Measurements from ENCODE around the gene VOPP1. TPM values are rescaled to one million over a fixed set of nuclear protein-coding genes. Genes with fewer than 3 reads are reported as not detected.

Gene VOPP1
- total RNA-seq, 5 donors from 2014 or later (not counting 1 experiment from before 2014, with no cell fraction given), result 84.0 to 106 (median 94.8) TPM

DNA sequence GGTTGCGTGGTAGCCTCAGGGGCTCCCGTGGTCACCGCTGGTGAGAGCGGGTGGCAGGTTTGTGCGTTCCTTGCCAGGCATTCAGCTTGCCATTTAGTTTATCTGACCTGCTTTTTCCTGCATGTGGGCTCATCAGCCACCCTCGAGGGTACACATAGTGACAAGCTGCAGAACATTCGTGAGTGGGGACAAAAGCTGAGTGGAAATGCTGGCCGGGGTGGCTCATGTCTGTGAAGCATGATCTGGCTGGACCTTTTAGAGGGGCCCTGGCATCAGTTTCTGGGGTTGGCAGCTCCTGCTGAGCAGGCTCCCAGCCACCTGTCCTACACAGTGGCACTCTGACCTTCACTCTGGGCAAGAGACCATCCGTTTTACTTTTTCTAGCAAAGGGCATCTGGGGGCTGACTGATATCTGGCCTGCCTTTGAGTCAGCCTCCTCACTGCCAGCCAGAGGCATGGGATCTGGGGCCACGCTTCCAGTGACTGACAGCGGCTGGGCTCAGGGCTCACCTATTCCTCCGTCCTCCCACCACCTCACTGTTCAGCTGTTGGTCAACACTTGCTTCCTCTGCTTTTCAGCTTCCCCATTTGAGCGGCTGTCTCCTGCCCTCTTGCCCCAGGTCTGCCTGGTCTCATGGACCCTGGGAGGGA, 132.1 kb downstream of the VOPP1 start:
- peaks cover 50 to 54% (median 51%) of the 10 kb centered on the region in 3 donors for H3K4me1 Mint-ChIP-seq
- no peaks in the 10 kb centered on the region for H3K27me3 ChIP-seq (replicated peaks in 1 of 2; ENCODE audit: control insufficient read depth in 2 of 2, extremely low read depth in 1 of 2, insufficient read depth in 2 of 2, low read length in 1 of 2)
- H3K27me3 Mint-ChIP-seq, result no peaks in the 10 kb centered on the region
- POLR2A ChIA-PET, result no interaction called here
- CTCF ChIA-PET, result interaction anchor here in 1 of 2 donors (0.5 to 0.6 kb wide), 2 partner anchors 158 to 160 kb away, joined by 3 to 9 read pairs; no protein-coding TSS in a partner anchor
- H3K27ac ChIP-seq (ENCODE audit: low read length), result no peak overlapping the region
- 67% methylated on average over 12 of the region's 13 CpGs for WGBS (ENCODE audit: insufficient coverage)
- H3K4me3 Mint-ChIP-seq, result no peak overlapping the region
- no peaks in the 10 kb centered on the region for H3K36me3 Mint-ChIP-seq
- DNase-seq (no peak), ATAC-seq (replicated peaks in 1 of 4) (no peak)
- no peaks in the 10 kb centered on the region for H3K36me3 ChIP-seq (ENCODE audit: control insufficient read depth in 2 of 2, extremely low read depth in 1 of 2, insufficient read depth in 1 of 2, low read length in 1 of 2)
- H3K9me3 Mint-ChIP-seq, result peaks cover 0 to 3% (median 0%) of the 10 kb centered on the region in 3 donors
- peaks cover 2 to 30% of the 10 kb centered on the region in 2 experiments for H3K4me1 ChIP-seq (ENCODE audit: control insufficient read depth in 1 of 2, extremely low read depth in 1 of 2, insufficient read depth in 2 of 2, low read length in 2 of 2)
- no peak overlapping the region for H3K4me3 ChIP-seq (ENCODE audit: control insufficient read depth in 1 of 2, extremely low read depth in 1 of 2, low read length in 1 of 2)
- no peaks in the 10 kb centered on the region for H3K9me3 ChIP-seq
- H3K27ac Mint-ChIP-seq, result peak overlapping the region; percentile 34 to 52

GRCh38 chr7:55439627-55440026, 132.7 kb downstream of the VOPP1 start:
- Histone ChIP-seq H3K27me3 (replicated peaks in 1 of 2; ENCODE audit: control insufficient read depth in 2 of 2, extremely low read depth in 1 of 2, insufficient read depth in 2 of 2, low read length in 1 of 2) (no peaks in the 10 kb centered on the region), H3K4me1 (ENCODE audit: control insufficient read depth in 1 of 2, extremely low read depth in 1 of 2, insufficient read depth in 2 of 2, low read length in 2 of 2) (peaks cover 2 to 30% of the 10 kb centered on the region in 2 experiments), H3K27ac (ENCODE audit: low read length) (no peak overlapping the region), H3K4me3 (ENCODE audit: control insufficient read depth in 1 of 2, extremely low read depth in 1 of 2, low read length in 1 of 2) (no peak overlapping the region), H3K9me3 (no peaks in the 10 kb centered on the region), H3K36me3 (ENCODE audit: control insufficient read depth in 2 of 2, extremely low read depth in 1 of 2, insufficient read depth in 1 of 2, low read length in 1 of 2) (no peaks in the 10 kb centered on the region)
- Mint-ChIP-seq H3K27me3 (no peaks in the 10 kb centered on the region), H3K27ac (peak overlapping the region; percentile 52 to 76), H3K4me1 (peaks cover 44 to 53% (median 50%) of the 10 kb centered on the region in 3 donors), H3K9me3 (no peaks in the 10 kb centered on the region), H3K36me3 (no peaks in the 10 kb centered on the region), H3K4me3 (no peak overlapping the region)
- CTCF ChIA-PET, result no interaction called here
- ATAC-seq (replicated peaks in 1 of 4) (peak in 2 of 4 experiments; percentile 21 to 50), DNase-seq (no peak)
- 69% methylated on average over 10 of the region's 10 CpGs for WGBS (ENCODE audit: insufficient coverage)
- POLR2A ChIA-PET, result no interaction called here

DNA sequence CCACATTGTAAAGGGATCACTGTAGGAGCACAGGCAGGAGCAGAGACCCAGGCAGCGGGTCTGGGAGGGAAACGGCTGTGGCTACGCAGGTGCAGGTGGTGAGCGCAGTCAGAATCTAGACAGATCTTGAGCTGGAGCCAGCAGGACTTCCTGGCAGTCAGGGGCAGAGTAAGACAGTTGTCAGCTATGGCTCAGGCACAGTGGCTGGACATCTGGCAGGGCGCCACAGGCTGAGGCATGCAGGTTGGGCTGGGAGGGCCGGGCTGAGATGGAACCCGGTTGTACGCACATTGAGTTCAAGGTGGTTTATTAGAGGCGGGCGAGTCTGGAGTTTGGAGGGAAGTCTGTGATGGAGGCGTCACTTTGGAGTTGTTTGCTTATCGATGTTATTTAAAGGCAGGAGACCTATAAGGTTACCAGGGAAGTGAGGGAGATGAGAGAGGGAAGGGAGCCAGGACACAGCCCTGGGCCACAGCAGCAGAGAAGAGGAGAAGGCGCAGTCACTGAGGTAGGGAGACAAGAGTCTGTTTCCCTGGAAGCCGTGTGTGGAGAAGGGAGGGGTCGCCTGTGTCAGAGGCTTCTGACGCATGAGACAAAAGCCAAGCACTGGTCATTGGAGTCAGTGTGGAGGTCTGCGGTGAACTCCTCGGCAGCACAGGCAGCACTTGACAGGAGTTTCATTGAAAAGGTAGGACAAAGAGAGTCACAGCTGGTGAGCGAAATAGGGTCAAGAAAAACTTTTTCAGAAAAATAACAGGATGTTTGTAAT, 133.4 kb downstream of the VOPP1 start:
- no peaks in the 10 kb centered on the region for H3K9me3 ChIP-seq
- Mint-ChIP-seq H3K36me3 (no peaks in the 10 kb centered on the region), H3K27ac (peak overlapping the region; percentile 52 to 76), H3K9me3 (no peaks in the 10 kb centered on the region), H3K27me3 (no peaks in the 10 kb centered on the region), H3K4me3 (peak overlapping the region in 1 of 3 donors; percentile 0), H3K4me1 (peaks cover 44 to 50% (median 49%) of the 10 kb centered on the region in 3 donors)
- DNase-seq (peak in 2 of 35 experiments; percentile 16 to 21), ATAC-seq (replicated peaks in 1 of 4) (peak; percentile 52 to 56 (median 54))
- H3K4me1 ChIP-seq (ENCODE audit: control insufficient read depth in 1 of 2, extremely low read depth in 1 of 2, insufficient read depth in 2 of 2, low read length in 2 of 2), result peaks cover 2 to 30% of the 10 kb centered on the region in 2 experiments
- WGBS (ENCODE audit: insufficient coverage), result 72% methylated on average over 19 of the region's 19 CpGs
- H3K36me3 ChIP-seq (ENCODE audit: control insufficient read depth in 2 of 2, extremely low read depth in 1 of 2, insufficient read depth in 1 of 2, low read length in 1 of 2), result no peaks in the 10 kb centered on the region
- CTCF ChIA-PET, result no interaction called here
- POLR2A ChIA-PET, result no interaction called here
- no peaks in the 10 kb centered on the region for H3K27me3 ChIP-seq (replicated peaks in 1 of 2; ENCODE audit: control insufficient read depth in 2 of 2, extremely low read depth in 1 of 2, insufficient read depth in 2 of 2, low read length in 1 of 2)
- H3K27ac ChIP-seq (ENCODE audit: low read length), result no peak overlapping the region
- H3K4me3 ChIP-seq (ENCODE audit: control insufficient read depth in 1 of 2, extremely low read depth in 1 of 2, low read length in 1 of 2), result no peak overlapping the region

GRCh38 chr7:55438085-55438756, 134.1 kb downstream of the VOPP1 start:
- Mint-ChIP-seq H3K4me1 (peaks cover 47 to 55% (median 54%) of the 10 kb centered on the region in 3 donors), H3K4me3 (peak overlapping the region in 1 of 3 donors; percentile 0), H3K27me3 (no peaks in the 10 kb centered on the region), H3K36me3 (no peaks in the 10 kb centered on the region), H3K9me3 (no peaks in the 10 kb centered on the region), H3K27ac (peak overlapping the region; percentile 52 to 76)
- ChIA-PET CTCF (no interaction called here), POLR2A (no interaction called here)
- H3K4me1 ChIP-seq (ENCODE audit: control insufficient read depth in 1 of 2, extremely low read depth in 1 of 2, insufficient read depth in 2 of 2, low read length in 2 of 2), result peaks cover 2 to 31% of the 10 kb centered on the region in 2 experiments
- H3K9me3 ChIP-seq, result no peaks in the 10 kb centered on the region
- H3K27me3 ChIP-seq (replicated peaks in 1 of 2; ENCODE audit: control insufficient read depth in 2 of 2, extremely low read depth in 1 of 2, insufficient read depth in 2 of 2, low read length in 1 of 2), result no peaks in the 10 kb centered on the region
- H3K36me3 ChIP-seq (ENCODE audit: control insufficient read depth in 2 of 2, extremely low read depth in 1 of 2, insufficient read depth in 1 of 2, low read length in 1 of 2), result no peaks in the 10 kb centered on the region
- H3K4me3 ChIP-seq (ENCODE audit: control insufficient read depth in 1 of 2, extremely low read depth in 1 of 2, low read length in 1 of 2), result no peak overlapping the region
- 97% methylated on average over 10 of the region's 13 CpGs for WGBS (ENCODE audit: insufficient coverage)
- H3K27ac ChIP-seq (ENCODE audit: low read length), result no peak overlapping the region
- DNase-seq, result no peak
- no peak for ATAC-seq (replicated peaks in 1 of 4)

DNA sequence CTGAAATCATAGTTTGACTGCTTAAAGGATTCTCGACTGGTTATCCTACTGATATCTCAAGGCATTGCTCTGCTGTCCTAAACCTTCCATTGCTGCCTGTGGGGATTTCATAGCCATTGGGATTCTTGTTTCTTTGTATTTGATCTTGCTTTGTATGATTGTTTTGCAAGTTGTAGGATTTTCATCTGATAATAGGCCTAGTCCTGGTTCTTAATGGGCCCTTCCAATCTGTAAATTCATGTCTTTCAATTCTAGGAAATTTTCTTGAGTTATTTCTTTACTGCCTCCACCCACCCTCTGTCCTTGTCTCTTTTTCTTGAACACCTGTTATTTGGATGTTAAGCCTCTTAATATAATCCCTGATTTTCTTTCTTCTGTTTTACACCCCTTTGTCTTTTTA, 134.9 kb downstream of the VOPP1 start:
- H3K36me3 Mint-ChIP-seq, result no peaks in the 10 kb centered on the region
- peak overlapping the region; percentile 43 to 72 for H3K27ac Mint-ChIP-seq
- no peaks in the 10 kb centered on the region for H3K27me3 ChIP-seq (replicated peaks in 1 of 2; ENCODE audit: control insufficient read depth in 2 of 2, extremely low read depth in 1 of 2, insufficient read depth in 2 of 2, low read length in 1 of 2)
- H3K27ac ChIP-seq (ENCODE audit: low read length), result no peak overlapping the region
- DNase-seq, result no peak
- CTCF ChIA-PET, result no interaction called here
- H3K4me3 ChIP-seq (ENCODE audit: control insufficient read depth in 1 of 2, extremely low read depth in 1 of 2, low read length in 1 of 2), result no peak overlapping the region
- no peak overlapping the region for H3K4me3 Mint-ChIP-seq
- no peaks in the 10 kb centered on the region for H3K9me3 ChIP-seq
- no peaks in the 10 kb centered on the region for H3K36me3 ChIP-seq (ENCODE audit: control insufficient read depth in 2 of 2, extremely low read depth in 1 of 2, insufficient read depth in 1 of 2, low read length in 1 of 2)
- no peaks in the 10 kb centered on the region for H3K27me3 Mint-ChIP-seq
- ATAC-seq (replicated peaks in 1 of 4), result no peak
- POLR2A ChIA-PET, result no interaction called here
- peaks cover 2 to 37% of the 10 kb centered on the region in 2 experiments for H3K4me1 ChIP-seq (ENCODE audit: control insufficient read depth in 1 of 2, extremely low read depth in 1 of 2, insufficient read depth in 2 of 2, low read length in 2 of 2)
- no peaks in the 10 kb centered on the region for H3K9me3 Mint-ChIP-seq
- peaks cover 49 to 61% (median 60%) of the 10 kb centered on the region in 3 donors for H3K4me1 Mint-ChIP-seq
- WGBS (ENCODE audit: insufficient coverage), result 83% methylated on average over 1 of the region's 1 CpG

DNA sequence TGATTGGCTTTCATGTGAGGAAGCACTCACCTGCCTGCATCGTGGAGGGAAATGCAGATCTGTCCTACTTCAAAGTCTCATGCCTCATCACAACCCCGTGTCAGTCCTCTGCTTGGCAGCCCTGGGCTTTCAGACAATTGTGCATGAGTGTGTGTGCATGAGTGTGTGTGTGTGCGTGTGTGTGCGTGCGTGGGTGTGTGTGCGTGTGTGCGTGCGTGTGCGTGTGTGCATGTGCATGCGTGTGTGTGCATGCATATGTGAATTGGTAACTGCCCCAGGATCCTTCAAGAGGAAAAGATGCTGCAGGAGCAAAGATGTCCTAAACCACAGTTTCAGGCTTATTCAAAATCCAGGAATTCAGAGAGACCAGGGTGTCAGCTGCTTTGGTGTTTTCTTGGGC, 135.8 kb downstream of the VOPP1 start:
- no peak for ATAC-seq (replicated peaks in 1 of 4)
- H3K9me3 Mint-ChIP-seq, result no peaks in the 10 kb centered on the region
- no peak for DNase-seq

More for the DNA sequence above, 135.8 kb downstream of the VOPP1 start:
- Histone ChIP-seq H3K27me3 (replicated peaks in 1 of 2; ENCODE audit: control insufficient read depth in 2 of 2, extremely low read depth in 1 of 2, insufficient read depth in 2 of 2, low read length in 1 of 2) (no peaks in the 10 kb centered on the region), H3K4me1 (ENCODE audit: control insufficient read depth in 1 of 2, extremely low read depth in 1 of 2, insufficient read depth in 2 of 2, low read length in 2 of 2) (peaks cover 2 to 37% of the 10 kb centered on the region in 2 experiments), H3K36me3 (ENCODE audit: control insufficient read depth in 2 of 2, extremely low read depth in 1 of 2, insufficient read depth in 1 of 2, low read length in 1 of 2) (no peaks in the 10 kb centered on the region), H3K27ac (ENCODE audit: low read length) (no peak overlapping the region), H3K9me3 (no peaks in the 10 kb centered on the region), H3K4me3 (ENCODE audit: control insufficient read depth in 1 of 2, extremely low read depth in 1 of 2, low read length in 1 of 2) (no peak overlapping the region)
- ChIA-PET CTCF (no interaction called here), POLR2A (no interaction called here)
- no peak overlapping the region for H3K4me3 Mint-ChIP-seq
- peak overlapping the region; percentile 9 to 48 for H3K27ac Mint-ChIP-seq
- no peaks in the 10 kb centered on the region for H3K27me3 Mint-ChIP-seq
- peaks cover 43 to 61% (median 59%) of the 10 kb centered on the region in 3 donors for H3K4me1 Mint-ChIP-seq
- WGBS (ENCODE audit: insufficient coverage), result 77% methylated on average over 8 of the region's 10 CpGs
- H3K36me3 Mint-ChIP-seq, result no peaks in the 10 kb centered on the region
